Erythroblast (primary cell): ENCODE measurements around the gene NEDD4L.

Experiments used
- GATA1 ChIP-seq: IDR thresholded peaks from 2 replicates; pipeline ENCODE4 v1.6.1; 2011; ENCODE audit warnings: low read depth, mild to moderate bottlenecking, control low read depth, low read length, moderate library complexity
- POLR2A ChIP-seq: IDR thresholded peaks from 2 replicates; pipeline ENCODE4 v1.6.1; 2011; ENCODE audit warnings: mild to moderate bottlenecking, low read length

DNA sequence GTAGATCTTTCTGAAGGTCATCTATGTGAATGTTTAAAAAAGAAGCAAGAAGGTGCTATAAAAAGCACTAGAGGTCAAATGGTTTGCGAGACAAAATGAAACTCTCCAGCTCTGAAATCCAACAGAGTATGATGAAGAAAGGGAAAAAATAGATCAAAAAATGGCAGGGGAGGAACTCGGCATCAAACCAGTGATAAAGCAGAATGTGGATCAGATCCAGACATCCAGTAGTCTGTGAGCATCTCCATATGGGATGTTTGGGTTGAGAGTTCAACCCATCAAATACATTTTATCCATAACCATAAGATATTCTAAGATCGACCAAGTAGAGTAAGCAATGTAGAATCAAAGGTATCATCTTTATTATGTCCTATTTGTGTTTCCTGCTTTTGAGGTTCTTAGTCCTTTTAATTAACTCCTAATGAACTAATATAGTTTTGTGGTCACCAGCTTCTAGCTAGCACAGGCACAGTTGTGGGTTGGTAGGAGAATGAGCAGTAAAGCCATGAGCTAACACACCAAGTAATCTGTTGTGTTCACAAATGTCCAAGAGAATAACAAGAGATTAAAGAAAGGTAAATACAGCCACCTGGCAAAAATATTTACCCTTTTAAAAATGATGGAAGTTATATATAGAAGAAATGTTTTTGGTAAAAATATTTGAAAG is 160.9 kb downstream of the NEDD4L start:
- no peak for TF ChIP-seq POLR2A
- TF ChIP-seq GATA1 = no peak
